HG03457 (cell line): ENCODE results near the gene MORN3.

ENCODE experiments used
- ATAC-seq: cut with Tn5 transposase; IDR thresholded peaks from one replicate; pipeline ENCODE4 v1.9.1; 2021; ENCODE audit warnings: moderate number of reproducible peaks; ENCODE audit not compliant: unreplicated experiment

MORN3 gene

GRCh38 chr12:121610239-121611149 lies 59.0 kb downstream of the MORN3 start:
- ATAC-seq = no peak

DNA sequence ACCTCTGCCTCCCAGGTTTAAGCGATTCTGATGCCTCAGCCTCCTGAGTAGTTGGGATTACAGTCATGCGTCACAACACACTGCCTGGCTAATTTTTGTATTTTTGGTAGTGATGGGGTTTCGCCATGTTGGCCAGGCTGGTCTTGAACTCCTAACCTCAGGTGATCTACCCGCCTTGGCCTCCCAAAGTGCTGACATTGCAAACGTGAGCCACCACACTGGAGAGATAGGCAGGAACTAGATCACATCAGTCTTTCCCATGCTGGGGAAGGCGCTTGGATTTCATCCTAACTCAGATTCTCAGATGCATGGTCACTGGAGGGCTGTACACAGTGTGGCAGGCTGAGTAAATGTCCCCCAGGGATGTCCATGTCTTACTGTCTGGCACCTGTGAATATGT lies 61.2 kb downstream of the MORN3 start:
- no peak for ATAC-seq

- no peak for ATAC-seq
Observed at GRCh38 chr12:121603581-121603980, 65.9 kb downstream of the MORN3 start.

- no peak for ATAC-seq
Observed at GRCh38 chr12:121602766-121603165, 66.7 kb downstream of the MORN3 start.

DNA sequence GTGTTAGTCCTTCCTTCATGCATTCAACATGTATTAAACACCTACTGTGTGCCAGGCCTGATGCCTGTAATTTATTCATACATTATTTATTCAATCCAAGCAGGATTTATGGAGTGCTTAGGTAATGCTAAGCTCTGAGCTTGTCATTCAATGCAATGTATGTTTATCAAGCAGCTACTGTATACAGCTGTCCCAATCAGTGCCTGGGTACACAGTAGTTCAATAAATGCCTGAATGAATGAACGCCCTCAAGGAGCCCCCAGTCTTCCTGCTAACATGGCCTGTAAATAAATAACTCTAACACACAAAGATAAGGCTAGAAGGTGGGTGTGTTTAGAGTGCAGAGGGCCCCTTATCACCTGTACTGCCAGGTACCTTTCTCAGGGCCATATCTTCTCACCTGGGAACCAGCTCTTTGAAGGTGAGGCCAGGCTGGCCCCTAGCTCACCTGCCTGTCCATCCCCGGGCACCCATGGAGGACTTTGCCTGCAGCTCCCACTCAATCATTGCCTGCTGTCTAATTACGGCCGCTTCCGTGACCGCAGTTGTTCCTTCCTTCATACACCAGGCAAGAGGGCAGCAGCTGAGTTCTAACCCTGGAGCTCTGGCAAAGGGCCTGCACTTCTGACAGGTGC lies 68.6 kb downstream of the MORN3 start:
- ATAC-seq = no peak
